Activated CD4-positive, alpha-beta T cell treated with anti-CD3 and anti-CD28 coated beads for 36 hours (primary cell): ENCODE data around the gene SOX10. TPM values are rescaled to one million over a fixed set of nuclear protein-coding genes. Genes with fewer than 3 reads are reported as not detected.

Experiments
- ATAC-seq: fragments of 200-7000 bp; cut with Tn5 transposase; one replicate; pipeline ENCODE4 v1.10.0; 2021; ENCODE audit warnings: mild to moderate bottlenecking, moderate library complexity
- CTCF ChIA-PET: fragments of 350-600 bp; sonication (Branson Sonifier 250); formaldehyde crosslinking; loops from one replicate; lab custom pipeline; 2021; ENCODE audit warnings: antibody characterized with exemption; lab: Charles Lee
- POLR2A ChIA-PET: fragments of 350-600 bp; sonication (Branson Sonifier 250); formaldehyde crosslinking; loops from one replicate; lab custom pipeline; 2021; ENCODE audit warnings: antibody characterized with exemption, inconsistent platforms; lab: Charles Lee
- DNase-seq: peaks from one replicate; pipeline ENCODE4 v3.0.0-alpha.2; 2020
- H3K27ac Mint-ChIP-seq: one replicate; pipeline ENCODE4 v1.8.0; 2021; ENCODE audit warnings: mixed read lengths
- H3K27me3 Mint-ChIP-seq: one replicate; pipeline ENCODE4 v1.8.0; 2021; ENCODE audit warnings: mixed read lengths
- H3K36me3 Mint-ChIP-seq: one replicate; pipeline ENCODE4 v1.8.0; 2021; ENCODE audit warnings: low read depth, mixed read lengths
- H3K4me1 Mint-ChIP-seq: one replicate; pipeline ENCODE4 v1.8.0; 2021; ENCODE audit warnings: mixed read lengths
- H3K4me3 Mint-ChIP-seq: one replicate; pipeline ENCODE4 v1.8.0; 2021; ENCODE audit warnings: mild to moderate bottlenecking, moderate library complexity, mixed read lengths
- H3K9me3 Mint-ChIP-seq: one replicate; pipeline ENCODE4 v1.8.0; 2021; ENCODE audit warnings: low read depth, mixed read lengths
- intact Hi-C, 2 experiments: fragments of 100-400 bp; cut with DNase I in 1 of 2; cut with micrococcal nuclease in 1 of 2; formaldehyde crosslinking; loops; one replicate each; pipeline versions ENCODE4 v1.14.2 to v1.15.1; 2022 to 2024; cut with DNase I, micrococcal nuclease
- total RNA-seq, 2 experiments: library from RNA; stranded (reverse); gene quantifications; one replicate each; pipeline ENCODE4 v1.2.3, GENCODE V29; 2021

The SOX10 gene
- total RNA-seq, 2 experiments from 2014 or later = not detected

- intact Hi-C loops = loop anchor here in 1 of 2 experiments (10.0 kb wide), 1 partner anchor 61 kb away; no protein-coding TSS in a partner anchor
- DNase-seq (no peak), ATAC-seq (no peak)
- no peaks in the 10 kb centered on the region for H3K36me3 Mint-ChIP-seq
- H3K9me3 Mint-ChIP-seq = no peaks in the 10 kb centered on the region
- H3K27me3 Mint-ChIP-seq = no peaks in the 10 kb centered on the region
- ChIA-PET CTCF (interaction anchor here (0.6 to 1.0 kb wide), 2 partner anchors 11 to 718 kb away, joined by 3 to 5 read pairs; no protein-coding TSS in a partner anchor), POLR2A (interaction anchor here (0.6 kb wide), 1 partner anchor 186 kb away, joined by 3 read pairs; no protein-coding TSS in a partner anchor)
- H3K4me1 Mint-ChIP-seq = no peaks in the 10 kb centered on the region
- no peak overlapping the region for H3K27ac Mint-ChIP-seq
- no peak overlapping the region for H3K4me3 Mint-ChIP-seq
Observed at GRCh38 chr22:37995460-37995859, 11.1 kb upstream of the SOX10 start.

GRCh38 chr22:37994982-37995381, 10.6 kb upstream of the SOX10 start:
- intact Hi-C loops = loop anchor here in 1 of 2 experiments (10.0 kb wide), 1 partner anchor 60 kb away; no protein-coding TSS in a partner anchor
- ChIA-PET POLR2A (no interaction called here), CTCF (interaction anchor here (0.5 to 1.0 kb wide), 2 partner anchors 12 to 362 kb away, joined by 3 to 5 read pairs; no protein-coding TSS in a partner anchor)
- DNase-seq = no peak
- Mint-ChIP-seq H3K27me3 (no peaks in the 10 kb centered on the region), H3K4me1 (no peaks in the 10 kb centered on the region), H3K36me3 (no peaks in the 10 kb centered on the region), H3K27ac (no peak overlapping the region), H3K9me3 (no peaks in the 10 kb centered on the region), H3K4me3 (no peak overlapping the region)
- ATAC-seq = no peak

DNA sequence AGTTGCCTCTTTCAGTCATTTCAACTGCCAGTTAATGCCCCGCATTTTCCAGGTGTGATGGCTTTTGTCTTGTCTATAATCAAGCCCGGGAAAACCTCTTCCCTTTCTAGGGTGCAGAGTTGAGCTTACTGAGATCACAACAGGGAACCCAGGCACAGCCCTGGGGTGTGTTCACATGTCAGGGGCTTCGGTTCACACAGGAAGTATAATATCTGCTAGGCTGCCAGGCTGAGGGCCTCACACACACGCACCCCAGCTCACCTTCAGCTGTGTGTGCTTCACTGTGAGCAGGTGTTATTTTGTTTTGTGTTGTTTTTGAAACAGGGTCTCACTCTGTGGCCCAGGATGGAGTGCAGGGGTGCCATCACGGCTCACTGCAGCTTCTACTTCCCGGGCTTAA, 9.7 kb upstream of the SOX10 start:
- Mint-ChIP-seq H3K27ac (no peak overlapping the region), H3K4me3 (no peak overlapping the region), H3K36me3 (no peaks in the 10 kb centered on the region), H3K4me1 (no peaks in the 10 kb centered on the region), H3K27me3 (no peaks in the 10 kb centered on the region), H3K9me3 (no peaks in the 10 kb centered on the region)
- ChIA-PET POLR2A (interaction anchor here (0.6 kb wide), 1 partner anchor 498 kb away, joined by 4 read pairs; no protein-coding TSS in a partner anchor), CTCF (interaction anchor here (0.8 to 1.0 kb wide), 2 partner anchors 28 to 35 kb away, joined by 3 to 4 read pairs; no protein-coding TSS in a partner anchor)
- DNase-seq (no peak), ATAC-seq (no peak)
- intact Hi-C loops = loop anchor here in 1 of 2 experiments (10.0 kb wide), 1 partner anchor 59 kb away; no protein-coding TSS in a partner anchor

GRCh38 chr22:37991731-37992442, 7.5 kb upstream of the SOX10 start:
- ChIA-PET CTCF (no interaction called here), POLR2A (no interaction called here)
- no peak overlapping the region for H3K27ac Mint-ChIP-seq
- DNase-seq (no peak), ATAC-seq (no peak)
- H3K36me3 Mint-ChIP-seq = no peaks in the 10 kb centered on the region
- no peaks in the 10 kb centered on the region for H3K4me1 Mint-ChIP-seq
- H3K9me3 Mint-ChIP-seq = no peaks in the 10 kb centered on the region
- H3K27me3 Mint-ChIP-seq = no peaks in the 10 kb centered on the region
- H3K4me3 Mint-ChIP-seq = no peak overlapping the region
- intact Hi-C loops = loop anchor here in 1 of 2 experiments (10.0 kb wide), 1 partner anchor 57 kb away; no protein-coding TSS in a partner anchor

DNA sequence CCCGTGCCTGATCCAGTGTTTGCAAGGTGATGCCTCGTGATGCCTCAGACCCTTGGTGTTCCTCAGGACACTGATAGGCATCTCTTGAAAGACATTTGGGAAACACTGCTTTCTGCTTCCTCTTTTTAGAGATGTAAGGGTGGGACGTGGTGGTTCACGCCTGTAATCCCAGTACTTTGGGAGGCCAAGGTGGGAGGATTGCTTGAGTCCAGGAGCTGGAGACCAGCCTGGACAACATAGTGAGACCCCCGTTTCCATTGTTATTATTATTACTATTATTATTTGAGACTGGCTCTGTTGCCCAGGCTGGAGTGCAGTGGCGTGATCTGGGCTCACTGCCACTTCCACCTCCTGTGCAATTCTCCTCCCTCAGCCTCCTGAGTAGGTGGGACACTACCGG, 6.5 kb upstream of the SOX10 start:
- H3K27ac Mint-ChIP-seq = no peak overlapping the region
- DNase-seq = no peak
- CTCF ChIA-PET = no interaction called here
- no peak for ATAC-seq
- no peak overlapping the region for H3K4me3 Mint-ChIP-seq
- no peaks in the 10 kb centered on the region for H3K27me3 Mint-ChIP-seq
- H3K4me1 Mint-ChIP-seq = no peaks in the 10 kb centered on the region
- POLR2A ChIA-PET = no interaction called here
- intact Hi-C loops = loop anchor here in 1 of 2 experiments (10.0 kb wide), 1 partner anchor 56 kb away; no protein-coding TSS in a partner anchor
- H3K36me3 Mint-ChIP-seq = no peaks in the 10 kb centered on the region
- H3K9me3 Mint-ChIP-seq = no peaks in the 10 kb centered on the region

DNA sequence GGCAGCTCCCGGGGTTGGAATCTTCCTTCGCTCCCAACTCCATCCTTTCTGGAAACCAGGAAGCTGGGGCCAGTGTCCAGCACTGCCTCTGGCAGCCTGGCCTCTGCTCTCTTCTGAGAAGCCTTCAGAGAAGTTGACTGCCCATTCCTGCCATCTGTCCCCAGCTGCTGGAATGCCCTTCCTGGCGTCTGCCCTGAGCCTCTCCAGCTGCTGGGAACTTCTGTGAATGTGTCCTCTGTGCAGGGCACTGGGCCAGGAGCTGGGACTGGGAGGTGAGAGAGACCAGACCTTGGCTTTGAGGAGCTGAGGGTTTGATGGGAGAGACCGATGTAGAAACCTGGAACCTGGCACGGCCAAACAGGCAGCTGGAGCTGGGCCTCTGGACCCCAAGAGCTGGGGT, 5.9 kb upstream of the SOX10 start:
- Mint-ChIP-seq H3K4me3 (no peak overlapping the region), H3K36me3 (no peaks in the 10 kb centered on the region), H3K9me3 (no peaks in the 10 kb centered on the region), H3K4me1 (no peaks in the 10 kb centered on the region), H3K27me3 (no peaks in the 10 kb centered on the region), H3K27ac (no peak overlapping the region)
- ChIA-PET POLR2A (interaction anchor here (0.6 kb wide), 1 partner anchor 12 kb away, joined by 5 read pairs; no protein-coding TSS in a partner anchor), CTCF (no interaction called here)
- intact Hi-C loops = loop anchor here in 1 of 2 experiments (10.0 kb wide), 1 partner anchor 56 kb away; no protein-coding TSS in a partner anchor
- DNase-seq = no peak
- ATAC-seq = no peak

DNA sequence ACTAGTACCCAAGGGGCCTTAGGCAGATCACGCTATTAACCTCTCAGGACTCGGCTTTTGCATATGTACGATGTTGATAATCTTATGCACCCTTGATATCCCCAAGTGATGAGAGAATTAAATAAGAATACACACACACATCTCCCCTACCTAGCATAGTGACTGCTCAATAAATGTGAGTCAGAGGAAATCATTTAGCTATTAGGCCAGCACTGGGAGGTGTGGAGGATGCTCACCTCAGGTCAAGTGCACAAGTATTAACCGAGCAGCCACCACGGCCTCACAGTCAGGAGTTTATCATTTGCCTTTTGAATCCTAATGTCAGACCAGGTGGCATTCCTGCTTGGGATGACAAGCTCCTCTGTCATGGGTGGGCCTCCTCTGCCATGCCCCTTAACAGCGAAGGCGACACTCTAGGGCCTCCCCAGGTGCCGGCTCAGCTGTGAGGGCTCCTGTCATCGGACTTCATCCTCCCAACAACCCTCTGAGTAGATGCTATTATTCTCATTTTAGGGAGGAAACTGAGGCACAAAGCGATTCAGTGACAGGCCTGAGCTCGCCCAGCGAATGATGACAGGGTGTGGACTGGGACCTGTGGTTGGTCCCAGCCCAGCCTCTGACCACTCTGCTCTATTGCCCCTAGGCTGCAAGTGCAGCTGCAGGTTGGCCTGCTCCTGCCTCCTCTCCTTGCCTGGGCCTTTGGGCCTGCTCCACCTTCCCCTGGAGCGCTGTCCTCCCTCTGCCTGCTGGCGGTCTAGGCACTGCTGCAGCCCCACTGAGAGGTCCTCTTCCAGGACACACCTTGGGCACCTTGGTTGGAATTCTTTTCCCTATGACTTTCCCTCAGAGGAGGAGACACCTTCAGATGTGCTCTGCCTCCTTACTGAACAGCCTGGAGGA, 5.0 kb upstream of the SOX10 start:
- POLR2A ChIA-PET = no interaction called here
- ATAC-seq (no peak), DNase-seq (no peak)
- Mint-ChIP-seq H3K27ac (no peak overlapping the region), H3K36me3 (no peaks in the 10 kb centered on the region), H3K27me3 (no peaks in the 10 kb centered on the region), H3K9me3 (no peaks in the 10 kb centered on the region), H3K4me1 (no peaks in the 10 kb centered on the region), H3K4me3 (no peak overlapping the region)
- intact Hi-C loops = loop anchor here in 1 of 2 experiments (10.0 kb wide), 1 partner anchor 55 kb away; no protein-coding TSS in a partner anchor
- CTCF ChIA-PET = interaction anchor here (0.6 kb wide), 1 partner anchor 24 kb away, joined by 3 read pairs; no protein-coding TSS in a partner anchor

DNA sequence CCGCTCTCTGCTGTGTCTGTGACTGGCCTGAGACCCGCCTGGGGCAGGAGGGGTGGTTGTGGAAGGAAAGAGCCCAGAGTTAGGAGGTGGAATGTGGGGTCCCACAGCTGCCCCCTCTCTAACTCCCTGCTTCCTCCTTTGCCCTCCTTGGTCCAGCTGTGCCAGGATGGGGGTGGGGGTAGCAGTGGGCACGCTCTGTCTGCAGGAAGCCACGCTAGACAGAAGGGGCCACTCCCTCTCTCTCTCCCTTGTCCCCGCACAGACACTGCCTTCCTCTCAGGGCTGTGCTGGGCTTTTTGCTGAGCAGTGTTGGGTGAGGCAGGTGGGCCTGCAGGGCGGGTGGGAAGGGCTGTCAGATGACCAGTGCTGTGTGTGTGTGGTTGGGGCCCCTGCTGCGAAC, 2.0 kb upstream of the SOX10 start:
- no peak for ATAC-seq
- Mint-ChIP-seq H3K4me3 (no peak overlapping the region), H3K9me3 (no peaks in the 10 kb centered on the region), H3K36me3 (no peaks in the 10 kb centered on the region), H3K4me1 (no peaks in the 10 kb centered on the region), H3K27me3 (no peaks in the 10 kb centered on the region), H3K27ac (no peak overlapping the region)
- POLR2A ChIA-PET = no interaction called here
- DNase-seq = no peak
- CTCF ChIA-PET = no interaction called here
- intact Hi-C loops = no loop called here

DNA sequence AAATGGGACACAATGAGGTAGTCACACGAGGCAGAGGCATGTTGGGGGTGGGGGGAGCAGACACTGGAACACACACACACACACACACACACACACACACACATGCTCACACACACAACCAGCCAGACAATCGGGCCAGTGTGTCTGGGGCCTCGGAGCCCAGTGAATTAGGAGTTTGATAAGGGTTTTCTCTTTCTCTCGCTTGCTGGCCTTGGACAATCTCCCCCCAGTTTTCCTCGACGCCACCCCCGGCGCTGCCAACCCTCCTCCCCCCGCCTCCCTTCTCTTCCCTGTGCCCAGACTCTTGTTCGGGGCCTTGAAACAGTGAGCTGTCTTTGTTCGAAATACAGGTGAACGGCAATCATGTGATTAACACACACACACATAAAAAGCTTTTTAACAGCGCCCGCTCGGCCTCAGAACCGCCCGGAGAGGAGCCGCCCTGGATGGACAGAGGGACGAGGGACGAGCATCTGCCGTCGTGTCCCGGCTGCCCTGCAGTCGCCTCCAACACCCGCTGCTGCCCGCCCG, 1.5 kb upstream of the SOX10 start:
- no peaks in the 10 kb centered on the region for H3K27me3 Mint-ChIP-seq
- H3K4me3 Mint-ChIP-seq = no peak overlapping the region
- intact Hi-C loops = no loop called here
- no peak overlapping the region for H3K27ac Mint-ChIP-seq
- DNase-seq (no peak), ATAC-seq (no peak)
- H3K36me3 Mint-ChIP-seq = no peaks in the 10 kb centered on the region
- CTCF ChIA-PET = no interaction called here
- POLR2A ChIA-PET = interaction anchor here (0.6 kb wide), 1 partner anchor 605 kb away, joined by 3 read pairs; no protein-coding TSS in a partner anchor
- no peaks in the 10 kb centered on the region for H3K9me3 Mint-ChIP-seq
- H3K4me1 Mint-ChIP-seq = no peaks in the 10 kb centered on the region

GRCh38 chr22:37985050-37985585, 763 bp upstream of the SOX10 start:
- intact Hi-C loops = no loop called here
- Mint-ChIP-seq H3K27ac (no peak overlapping the region), H3K9me3 (no peaks in the 10 kb centered on the region), H3K4me1 (no peaks in the 10 kb centered on the region), H3K4me3 (no peak overlapping the region), H3K27me3 (no peaks in the 10 kb centered on the region), H3K36me3 (no peaks in the 10 kb centered on the region)
- POLR2A ChIA-PET = interaction anchor here (0.6 kb wide), 2 partner anchors 605 to 721 kb away, joined by 3 read pairs; partner anchors contain the start of gene GTPBP1
- no peak for ATAC-seq
- DNase-seq = no peak
- CTCF ChIA-PET = no interaction called here
